Measurements from ENCODE around the gene KAT2A. TPM values are rescaled to one million over a fixed set of nuclear protein-coding genes. Genes with fewer than 3 reads are reported as not detected.

The KAT2A gene
- polyA plus RNA-seq, 1 donor (not counting 4 experiments of a cell fraction or from before 2014, with no cell fraction given): 28.2 TPM

- TF ChIP-seq, protein P1, sequence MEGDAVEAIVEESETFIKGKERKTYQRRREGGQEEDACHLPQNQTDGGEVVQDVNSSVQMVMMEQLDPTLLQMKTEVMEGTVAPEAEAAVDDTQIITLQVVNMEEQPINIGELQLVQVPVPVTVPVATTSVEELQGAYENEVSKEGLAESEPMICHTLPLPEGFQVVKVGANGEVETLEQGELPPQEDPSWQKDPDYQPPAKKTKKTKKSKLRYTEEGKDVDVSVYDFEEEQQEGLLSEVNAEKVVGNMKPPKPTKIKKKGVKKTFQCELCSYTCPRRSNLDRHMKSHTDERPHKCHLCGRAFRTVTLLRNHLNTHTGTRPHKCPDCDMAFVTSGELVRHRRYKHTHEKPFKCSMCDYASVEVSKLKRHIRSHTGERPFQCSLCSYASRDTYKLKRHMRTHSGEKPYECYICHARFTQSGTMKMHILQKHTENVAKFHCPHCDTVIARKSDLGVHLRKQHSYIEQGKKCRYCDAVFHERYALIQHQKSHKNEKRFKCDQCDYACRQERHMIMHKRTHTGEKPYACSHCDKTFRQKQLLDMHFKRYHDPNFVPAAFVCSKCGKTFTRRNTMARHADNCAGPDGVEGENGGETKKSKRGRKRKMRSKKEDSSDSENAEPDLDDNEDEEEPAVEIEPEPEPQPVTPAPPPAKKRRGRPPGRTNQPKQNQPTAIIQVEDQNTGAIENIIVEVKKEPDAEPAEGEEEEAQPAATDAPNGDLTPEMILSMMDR (optimal IDR thresholded peaks at IDR 0.05 in 1 of 3, IDR thresholded peaks at IDR 0.05 in 1 of 3, conservative IDR thresholded peaks at IDR 0.05 in 1 of 3; ENCODE audit: extremely low read depth in 1 of 3, insufficient read depth in 2 of 3, low read length in 3 of 3): no peak
- H3K27ac ChIP-seq (ENCODE audit: control insufficient read depth, insufficient read depth, low read length): no peak overlapping the region
- no peak overlapping the region for H3K9ac ChIP-seq (ENCODE audit: control insufficient read depth, extremely low read depth, insufficient read depth, low read length)
- no peaks in the 10 kb centered on the region for H4K20me1 ChIP-seq (ENCODE audit: control insufficient read depth, extremely low read depth, insufficient read depth, low read length)
- no peak overlapping the region for H3K4me2 ChIP-seq (ENCODE audit: control insufficient read depth, extremely low read depth, insufficient read depth, low read depth, low read length)
- H3K9me1 ChIP-seq (ENCODE audit: control insufficient read depth, extremely low read depth, insufficient read depth, low read length): no peaks in the 10 kb centered on the region
- no peaks in the 10 kb centered on the region for H3K79me2 ChIP-seq (ENCODE audit: control insufficient read depth, insufficient read depth, low read length)
- H3K27me3 ChIP-seq (ENCODE audit: control insufficient read depth, extremely low read depth, insufficient read depth, low read length): peaks cover 15% of the 10 kb centered on the region
- H3K9me3 ChIP-seq (ENCODE audit: control insufficient read depth, low read depth, low read length): no peaks in the 10 kb centered on the region
- no peaks in the 10 kb centered on the region for H3K36me3 ChIP-seq (ENCODE audit: control insufficient read depth in 2 of 2, extremely low read depth in 1 of 2, insufficient read depth in 2 of 2, low read length in 2 of 2)
- no peaks in the 10 kb centered on the region for H3K4me1 ChIP-seq (ENCODE audit: control insufficient read depth, extremely low read depth, insufficient read depth, low read length)
- no peak overlapping the region for H2AFZ ChIP-seq (ENCODE audit: control insufficient read depth, low read length)
- no peak for FAIRE-seq
- no peak for DNase-seq (ENCODE audit: low read depth, low spot score)
- H3K4me3 ChIP-seq (ENCODE audit: control insufficient read depth in 2 of 3, extremely low read depth in 1 of 3, insufficient read depth in 2 of 3, low read depth in 1 of 3, low read length in 3 of 3): no peak overlapping the region
- dilution Hi-C loops (cut with MboI; ENCODE audit: extremely low pct_ligation_motif_present, low sequenced_read_pairs): no loop called here
These were observed 32.4 kb downstream of the KAT2A start for GRCh38 chr17:42088736-42089135.

DNA sequence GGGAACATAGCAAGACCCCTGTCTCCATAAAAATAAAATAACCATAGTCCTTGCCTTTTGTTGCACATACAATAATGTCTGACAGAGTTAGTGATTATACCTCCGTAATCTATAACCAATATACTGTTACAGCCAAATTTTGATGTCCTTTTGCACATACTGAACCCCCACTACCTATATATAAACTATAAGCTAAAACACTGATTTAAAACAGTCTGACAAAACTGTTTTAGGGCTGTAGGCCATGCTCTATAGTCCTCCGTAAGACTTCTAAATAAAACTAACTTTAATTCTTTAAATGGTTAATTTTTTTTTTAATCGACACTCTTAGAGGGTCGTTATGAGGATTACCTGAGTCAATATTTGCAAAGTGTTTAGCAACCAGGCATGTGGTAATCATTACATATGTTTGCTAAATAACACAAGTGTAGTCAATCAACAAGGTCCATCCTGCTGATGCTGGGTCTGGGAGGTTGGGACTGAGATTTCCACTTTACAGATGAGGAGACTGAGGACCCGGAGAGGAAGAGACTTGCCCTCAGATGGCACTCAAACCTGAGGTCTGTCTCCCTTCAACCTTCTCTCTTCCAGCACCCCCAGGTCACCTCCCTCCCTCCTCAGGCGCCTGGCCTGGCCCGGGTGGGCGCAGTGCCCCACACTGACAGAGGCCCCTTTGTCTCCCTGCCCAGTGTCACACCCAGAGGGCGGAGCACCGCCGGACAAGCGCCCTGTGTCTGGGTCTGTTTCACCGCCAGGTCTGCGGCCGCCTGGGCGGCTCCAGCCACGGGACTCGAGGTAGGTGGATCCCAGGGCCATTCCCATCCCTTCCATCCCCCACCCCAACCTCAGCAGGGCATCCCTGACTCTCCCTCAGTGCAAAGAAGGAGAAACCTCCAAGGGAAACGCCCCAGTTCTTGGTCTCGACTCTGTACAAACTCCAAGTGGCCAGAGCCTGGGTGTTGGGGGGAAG lies 33.1 kb downstream of the KAT2A start:
- H3K4me2 ChIP-seq (ENCODE audit: control insufficient read depth, extremely low read depth, insufficient read depth, low read depth, low read length): no peak overlapping the region
- H4K20me1 ChIP-seq (ENCODE audit: control insufficient read depth, extremely low read depth, insufficient read depth, low read length): no peaks in the 10 kb centered on the region
- no peak overlapping the region for H3K27ac ChIP-seq (ENCODE audit: control insufficient read depth, insufficient read depth, low read length)
- H3K9me1 ChIP-seq (ENCODE audit: control insufficient read depth, extremely low read depth, insufficient read depth, low read length): no peaks in the 10 kb centered on the region
- H3K27me3 ChIP-seq (ENCODE audit: control insufficient read depth, extremely low read depth, insufficient read depth, low read length): peaks cover 15% of the 10 kb centered on the region
- TF ChIP-seq, protein P1 (optimal IDR thresholded peaks at IDR 0.05 in 1 of 3, IDR thresholded peaks at IDR 0.05 in 1 of 3, conservative IDR thresholded peaks at IDR 0.05 in 1 of 3; ENCODE audit: extremely low read depth in 1 of 3, insufficient read depth in 2 of 3, low read length in 3 of 3): no peak
- no peak for TF ChIP-seq EZH2 (IDR thresholded peaks at IDR 0.05; ENCODE audit: low read length)
- H3K9ac ChIP-seq (ENCODE audit: control insufficient read depth, extremely low read depth, insufficient read depth, low read length): no peak overlapping the region
- FAIRE-seq: no peak
- no peak for DNase-seq (ENCODE audit: low read depth, low spot score)
- dilution Hi-C loops (cut with MboI; ENCODE audit: extremely low pct_ligation_motif_present, low sequenced_read_pairs): no loop called here
- H2AFZ ChIP-seq (ENCODE audit: control insufficient read depth, low read length): no peak overlapping the region
- H3K9me3 ChIP-seq (ENCODE audit: control insufficient read depth, low read depth, low read length): no peaks in the 10 kb centered on the region
- H3K4me3 ChIP-seq (ENCODE audit: control insufficient read depth in 2 of 3, extremely low read depth in 1 of 3, insufficient read depth in 2 of 3, low read depth in 1 of 3, low read length in 3 of 3): no peak overlapping the region
- no peaks in the 10 kb centered on the region for H3K4me1 ChIP-seq (ENCODE audit: control insufficient read depth, extremely low read depth, insufficient read depth, low read length)
- H3K79me2 ChIP-seq (ENCODE audit: control insufficient read depth, insufficient read depth, low read length): no peaks in the 10 kb centered on the region
- no peaks in the 10 kb centered on the region for H3K36me3 ChIP-seq (ENCODE audit: control insufficient read depth in 2 of 2, extremely low read depth in 1 of 2, insufficient read depth in 2 of 2, low read length in 2 of 2)

Data from keratinocyte (primary cell).